HG03460 (cell line): ENCODE data around the gene ACSF2.

Experiments used
- ATAC-seq: cut with Tn5 transposase; IDR thresholded peaks from one replicate; pipeline ENCODE4 v1.9.1; 2021; ENCODE audit not compliant: unreplicated experiment

Gene ACSF2

GRCh38 chr17:50439008-50439407, 13.0 kb downstream of the ACSF2 start:
- ATAC-seq = no peak

DNA sequence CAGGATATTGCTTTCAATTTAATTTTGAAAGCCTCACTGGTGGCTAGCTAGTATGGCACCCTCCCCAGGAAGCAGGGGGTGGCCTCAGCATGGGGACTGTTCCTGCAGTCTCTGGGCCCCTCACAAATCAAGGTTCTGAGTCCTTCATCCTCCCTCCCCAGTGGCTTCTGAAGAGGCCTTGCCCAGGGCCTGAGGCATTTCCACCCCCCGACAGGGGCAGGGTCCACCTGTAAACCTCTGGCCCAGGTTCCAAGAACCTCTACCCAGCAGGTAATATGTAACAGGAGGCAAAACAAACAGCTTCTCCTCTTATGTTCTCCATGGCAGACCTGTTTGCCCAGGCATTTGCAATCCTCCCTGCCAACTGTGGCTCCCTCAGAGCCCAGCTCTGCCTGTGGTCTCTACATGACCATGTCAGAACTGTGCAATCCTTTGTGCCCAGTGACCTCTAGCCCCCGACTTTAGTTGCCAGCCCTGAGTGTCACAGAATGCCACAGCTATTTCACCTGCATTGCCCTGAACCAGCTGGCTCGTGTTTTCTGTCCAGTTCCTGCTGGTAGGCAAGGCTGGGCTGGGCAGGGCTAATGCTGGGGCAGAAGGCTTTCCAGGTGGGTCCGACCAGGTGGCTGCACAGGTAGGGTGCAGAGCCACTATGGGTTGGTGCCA, 14.3 kb downstream of the ACSF2 start:
- no peak for ATAC-seq

DNA sequence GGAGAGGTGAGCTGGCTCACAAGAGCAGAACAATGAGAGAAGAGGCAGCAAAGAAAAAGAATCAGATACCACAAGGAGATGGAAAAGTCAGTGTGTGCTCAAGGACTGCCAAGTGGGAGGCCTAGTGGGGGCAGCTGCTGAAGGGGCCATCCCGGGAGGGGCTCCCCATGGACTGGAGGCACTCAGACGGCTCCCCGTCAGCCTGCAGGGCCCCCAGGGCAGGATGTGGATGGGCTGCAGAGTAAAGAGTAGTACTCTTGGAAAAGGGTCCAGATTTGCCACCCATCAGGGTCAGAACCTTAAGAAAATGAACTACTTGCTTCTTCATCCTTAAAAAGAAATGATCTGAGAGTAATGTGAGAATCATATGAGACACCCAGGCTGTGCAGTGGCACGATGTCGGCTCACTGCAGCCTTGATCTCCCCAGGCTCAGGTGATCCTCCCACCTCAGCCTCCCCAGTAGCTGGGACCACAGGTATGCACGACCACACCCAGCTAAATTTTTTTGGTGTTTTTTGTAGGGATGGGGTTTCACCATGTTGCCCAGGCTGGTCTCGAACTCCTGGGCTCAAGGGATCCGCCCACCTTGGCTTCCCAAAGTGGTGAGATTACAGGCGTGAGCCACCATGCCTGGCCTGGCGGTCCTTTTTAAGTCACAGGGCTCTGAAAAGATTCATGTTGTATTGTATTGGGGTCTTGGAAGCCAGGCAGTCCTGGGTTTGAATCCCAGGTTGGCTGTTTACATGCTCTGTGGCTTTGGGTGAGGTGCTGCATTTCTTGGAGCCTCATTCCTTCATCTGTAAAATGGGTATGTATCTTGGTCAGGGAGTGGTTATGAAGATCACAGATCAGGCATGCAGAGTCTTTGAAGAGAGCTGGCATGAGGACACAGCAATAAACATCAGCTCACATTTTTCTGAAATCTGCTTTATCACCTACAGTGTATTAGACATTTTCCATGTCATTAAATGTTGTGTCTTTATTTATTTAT, 15.1 kb downstream of the ACSF2 start:
- no peak for ATAC-seq

GRCh38 chr17:50443505-50443974, 17.5 kb downstream of the ACSF2 start:
- ATAC-seq = no peak

- ATAC-seq = no peak
Measured at GRCh38 chr17:50444841-50445715, 19.1 kb downstream of the ACSF2 start.

- no peak for ATAC-seq
Measured at GRCh38 chr17:50445730-50446325, 19.8 kb downstream of the ACSF2 start.

- no peak for ATAC-seq
Measured at GRCh38 chr17:50447870-50448595, 22.0 kb downstream of the ACSF2 start.

DNA sequence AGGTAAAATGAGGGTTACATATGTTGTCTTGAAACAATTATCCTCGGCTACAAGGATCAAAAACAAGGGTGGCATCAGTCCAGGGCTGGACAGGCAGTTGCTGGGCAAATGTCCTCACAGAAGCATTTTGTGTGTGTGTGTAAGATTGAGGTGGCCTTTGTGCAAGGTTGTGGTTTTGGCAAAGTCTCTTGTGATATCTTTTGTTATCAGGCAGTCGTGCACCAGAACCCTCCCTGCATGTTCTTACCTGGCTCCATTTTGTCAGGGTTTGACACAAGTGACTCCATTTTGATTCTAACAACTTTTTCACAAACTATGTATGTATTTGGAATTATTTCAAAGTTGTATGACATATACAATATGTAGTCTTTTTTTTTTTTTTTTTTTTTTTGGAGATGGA, 22.6 kb downstream of the ACSF2 start:
- ATAC-seq = no peak

GRCh38 chr17:50451943-50452629, 26.1 kb downstream of the ACSF2 start:
- ATAC-seq = no peak

- ATAC-seq = no peak
Measured at GRCh38 chr17:50452630-50453300, 26.7 kb downstream of the ACSF2 start.

GRCh38 chr17:50453901-50454300, 27.9 kb downstream of the ACSF2 start:
- ATAC-seq = no peak

DNA sequence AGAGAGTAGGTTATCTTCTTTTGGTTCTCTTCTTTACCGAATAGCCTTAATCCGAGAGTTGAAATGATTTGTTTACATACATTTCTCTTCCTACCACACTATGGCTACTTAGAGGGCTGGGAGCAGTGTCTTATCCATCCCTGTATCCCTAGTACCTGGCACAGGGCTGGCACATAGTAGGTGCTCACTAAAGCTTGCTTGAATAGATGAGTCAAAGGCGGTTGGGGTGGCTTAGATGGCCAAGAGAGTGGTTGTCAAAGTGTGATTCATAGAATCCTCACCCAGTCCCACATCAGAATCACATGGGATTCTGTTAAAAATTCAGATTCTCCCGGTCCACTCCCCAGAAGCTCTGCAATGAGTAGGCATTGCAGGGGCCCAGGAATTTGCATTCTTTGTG, 31.6 kb downstream of the ACSF2 start:
- no peak for ATAC-seq

GRCh38 chr17:50458270-50458669, 32.3 kb downstream of the ACSF2 start:
- ATAC-seq = no peak

DNA sequence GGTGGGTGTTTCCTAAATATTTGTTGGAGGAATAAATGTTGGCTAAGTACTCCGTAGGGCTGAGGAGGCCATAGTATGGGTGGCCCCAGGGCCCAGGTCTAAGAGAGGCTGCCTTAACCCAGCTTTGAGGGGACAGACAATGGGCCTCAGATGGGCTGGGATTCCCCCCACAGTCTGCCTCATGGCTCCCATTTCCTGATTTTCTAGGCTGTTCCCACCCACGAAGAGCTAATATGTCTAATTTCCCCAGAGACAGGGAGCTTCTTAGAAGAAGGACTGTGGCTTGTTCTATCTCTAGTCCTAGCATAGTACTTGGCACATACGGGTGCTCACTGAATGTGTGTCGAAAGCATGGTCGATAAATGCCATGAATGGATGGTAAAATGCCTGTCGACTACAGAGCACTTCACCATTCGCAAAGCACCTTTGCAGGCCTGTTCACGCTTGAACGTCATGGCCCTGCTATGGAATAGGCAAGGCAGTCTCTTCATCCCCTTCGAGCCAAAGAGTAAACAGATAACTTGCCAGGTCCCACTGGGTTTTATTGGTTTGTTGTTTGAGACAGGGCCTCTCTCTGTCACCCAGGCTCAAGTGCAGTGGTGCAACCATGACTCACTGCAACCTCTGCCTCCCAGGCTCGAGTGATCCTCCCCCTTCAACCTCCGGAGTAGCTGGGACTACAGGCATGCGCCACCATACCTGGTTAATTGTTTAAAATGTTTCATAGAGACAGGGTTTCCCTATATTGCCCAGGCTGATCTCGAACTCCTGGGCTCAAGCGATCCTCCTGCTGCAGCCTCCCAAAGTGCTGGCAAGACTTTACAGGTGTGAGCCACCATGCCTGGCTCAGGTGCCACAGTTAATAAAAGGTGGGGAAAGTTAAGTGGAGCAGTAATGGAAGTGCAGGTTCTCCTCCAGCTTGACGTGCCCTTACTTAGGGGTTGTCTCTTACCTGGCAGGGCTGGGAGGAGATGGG, 33.0 kb downstream of the ACSF2 start:
- no peak for ATAC-seq

- no peak for ATAC-seq
Measured at GRCh38 chr17:50459756-50460155, 33.7 kb downstream of the ACSF2 start.

DNA sequence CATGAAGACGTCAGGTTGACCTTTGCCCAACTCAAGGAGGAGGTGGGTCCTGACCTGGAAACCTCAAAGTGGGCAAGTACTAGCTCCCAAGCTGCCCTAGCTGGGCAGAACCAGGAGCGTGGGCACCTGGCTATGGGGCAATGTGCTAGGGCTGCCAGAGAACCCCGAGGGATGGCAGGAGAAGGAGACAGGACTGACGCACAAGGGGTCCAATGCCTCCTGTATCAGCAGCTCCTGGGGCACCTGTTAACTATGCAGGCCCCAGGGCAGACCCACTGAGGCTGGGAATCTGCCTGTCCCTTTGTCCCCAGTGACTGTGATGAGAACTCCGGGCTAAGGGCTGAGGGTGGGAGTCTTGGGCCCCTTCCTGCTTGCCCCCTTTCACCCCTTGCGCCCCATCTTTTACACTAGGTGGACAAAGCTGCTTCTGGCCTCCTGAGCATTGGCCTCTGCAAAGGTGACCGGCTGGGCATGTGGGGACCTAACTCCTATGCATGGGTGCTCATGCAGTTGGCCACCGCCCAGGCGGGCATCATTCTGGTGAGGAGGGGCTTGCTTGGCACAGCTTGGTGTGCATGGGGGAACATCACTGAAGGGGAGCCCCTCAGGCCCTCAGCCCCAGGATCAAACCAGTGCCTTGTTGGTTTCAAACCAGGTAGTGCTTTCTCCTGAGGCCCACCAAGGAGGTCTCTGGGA, 35.0 kb downstream of the ACSF2 start:
- ATAC-seq = no peak

DNA sequence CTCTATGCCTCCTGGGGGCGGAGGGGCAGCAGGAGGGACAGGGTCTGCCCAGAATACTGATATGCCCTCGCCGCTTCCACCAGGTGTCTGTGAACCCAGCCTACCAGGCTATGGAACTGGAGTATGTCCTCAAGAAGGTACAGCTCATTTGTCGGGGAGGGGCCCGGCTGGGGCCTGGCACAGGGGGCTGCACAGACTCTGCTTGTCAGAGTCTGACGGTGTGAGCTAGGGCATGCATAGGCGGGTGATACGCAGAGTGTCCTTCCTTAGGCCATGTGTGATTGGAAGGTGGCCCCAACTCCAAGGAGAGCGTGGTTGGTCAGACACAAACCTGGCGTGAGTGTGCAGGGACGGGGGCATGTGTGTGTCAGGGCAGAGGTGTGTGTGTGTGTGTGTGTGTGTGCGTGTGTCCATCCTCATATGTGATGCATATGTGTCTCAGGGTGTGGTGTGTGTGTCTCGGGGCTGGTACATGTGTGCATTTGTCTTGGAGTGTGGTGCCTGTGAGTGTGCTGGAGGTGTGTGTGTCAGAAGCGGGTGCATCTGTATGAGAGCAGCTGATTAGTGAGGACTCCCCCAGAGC, 35.6 kb downstream of the ACSF2 start:
- ATAC-seq = no peak
